Measurements from ENCODE around the gene UBXN7.

DNA sequence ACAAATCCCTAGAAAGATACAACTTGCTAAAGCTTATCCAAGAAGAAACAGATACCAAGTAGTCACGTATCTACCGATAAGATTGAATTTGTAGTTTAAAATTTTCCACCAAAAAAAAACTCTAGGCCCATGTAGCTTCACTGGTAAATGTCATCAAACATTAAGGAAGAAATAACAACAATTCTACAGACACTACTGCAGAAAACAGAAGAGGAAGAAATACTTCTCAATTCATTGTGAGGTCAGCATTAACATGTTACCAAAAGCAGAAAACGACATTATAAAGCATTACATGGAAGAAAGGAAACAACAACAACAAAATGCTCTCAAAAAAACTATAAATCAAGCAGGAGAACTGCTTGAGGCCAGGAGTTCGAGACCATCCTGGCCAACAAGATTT is 66.5 kb downstream of the UBXN7 start:
- TF ChIP-seq, protein P1, sequence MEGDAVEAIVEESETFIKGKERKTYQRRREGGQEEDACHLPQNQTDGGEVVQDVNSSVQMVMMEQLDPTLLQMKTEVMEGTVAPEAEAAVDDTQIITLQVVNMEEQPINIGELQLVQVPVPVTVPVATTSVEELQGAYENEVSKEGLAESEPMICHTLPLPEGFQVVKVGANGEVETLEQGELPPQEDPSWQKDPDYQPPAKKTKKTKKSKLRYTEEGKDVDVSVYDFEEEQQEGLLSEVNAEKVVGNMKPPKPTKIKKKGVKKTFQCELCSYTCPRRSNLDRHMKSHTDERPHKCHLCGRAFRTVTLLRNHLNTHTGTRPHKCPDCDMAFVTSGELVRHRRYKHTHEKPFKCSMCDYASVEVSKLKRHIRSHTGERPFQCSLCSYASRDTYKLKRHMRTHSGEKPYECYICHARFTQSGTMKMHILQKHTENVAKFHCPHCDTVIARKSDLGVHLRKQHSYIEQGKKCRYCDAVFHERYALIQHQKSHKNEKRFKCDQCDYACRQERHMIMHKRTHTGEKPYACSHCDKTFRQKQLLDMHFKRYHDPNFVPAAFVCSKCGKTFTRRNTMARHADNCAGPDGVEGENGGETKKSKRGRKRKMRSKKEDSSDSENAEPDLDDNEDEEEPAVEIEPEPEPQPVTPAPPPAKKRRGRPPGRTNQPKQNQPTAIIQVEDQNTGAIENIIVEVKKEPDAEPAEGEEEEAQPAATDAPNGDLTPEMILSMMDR (IDR thresholded peaks at IDR 0.05), result no peak
- TF ChIP-seq EP300 (IDR thresholded peaks at IDR 0.05) (no peak), POLR2AphosphoS5 (IDR thresholded peaks at IDR 0.05) (no peak), POLR2A (IDR thresholded peaks at IDR 0.05) (no peak)
